HG02763 (cell line): ENCODE results near the gene MLIP.
"Not testable (repeated sequence)": the region's sequence is repeated elsewhere in the genome, so short reads cannot be mapped to it uniquely, and the experiment has no call there.

ENCODE experiments used
- ATAC-seq: cut with Tn5 transposase; IDR thresholded peaks from one replicate; pipeline ENCODE4 v1.9.1; 2021; ENCODE audit warnings: mild to moderate bottlenecking, moderate library complexity; ENCODE audit not compliant: unreplicated experiment

The MLIP gene

DNA sequence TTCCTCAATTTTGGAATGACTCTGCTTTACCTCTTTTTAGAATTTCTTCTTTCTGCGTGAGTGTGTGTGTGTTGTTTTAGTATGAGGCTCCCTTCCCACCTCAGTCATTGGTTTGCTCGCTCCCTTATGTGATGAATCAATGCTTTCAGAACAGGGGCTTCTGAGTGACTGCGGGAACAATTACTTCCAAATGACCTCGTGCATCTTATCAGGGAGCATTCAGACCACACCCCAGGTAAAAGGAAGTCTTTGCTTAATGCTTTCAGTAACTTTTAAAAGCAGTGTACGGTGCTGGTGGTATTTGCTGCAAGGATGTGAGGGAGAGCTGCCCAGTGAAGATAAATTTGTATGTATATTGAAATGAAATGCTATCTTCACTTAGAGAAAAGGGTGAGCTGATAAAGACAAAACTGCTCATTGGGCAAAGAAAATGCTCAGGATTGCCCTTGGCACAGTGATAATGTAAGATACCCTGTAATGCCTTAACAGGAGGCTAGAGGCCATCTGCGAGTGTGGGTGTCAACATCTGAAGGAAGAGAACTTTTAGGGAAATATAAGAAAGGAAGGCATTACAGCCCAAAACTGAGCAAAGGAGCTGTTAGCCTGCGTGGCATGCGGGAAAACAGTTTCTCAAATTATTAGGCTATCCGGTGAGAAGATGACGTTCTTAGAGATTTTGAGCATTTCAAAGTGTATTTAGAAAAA is at the start of gene MLIP:
Gene MLIP (plus strand): TSS at position 103 of the 705 bp plus-strand sequence. CDS start 37 bp downstream, at position 140.
- ATAC-seq, result no peak

DNA sequence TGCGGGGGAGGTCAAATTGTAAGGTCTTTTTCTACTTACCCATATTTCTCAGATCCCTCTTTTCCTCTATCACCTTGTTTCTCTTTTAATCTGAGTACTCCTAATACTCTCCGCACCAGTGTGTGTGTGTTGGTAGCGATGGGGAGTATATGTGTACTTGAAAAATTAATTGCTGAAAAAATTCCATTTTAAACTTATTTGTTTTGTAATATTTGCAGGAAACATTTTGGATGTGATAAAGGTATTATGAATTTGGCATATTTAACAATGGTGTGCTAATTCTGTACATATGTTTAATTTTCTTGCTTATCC is 48.1 kb upstream of the MLIP start:
- no peak for ATAC-seq

GRCh38 chr6:54068694-54069093 is 42.5 kb upstream of the MLIP start:
- ATAC-seq, result no peak

DNA sequence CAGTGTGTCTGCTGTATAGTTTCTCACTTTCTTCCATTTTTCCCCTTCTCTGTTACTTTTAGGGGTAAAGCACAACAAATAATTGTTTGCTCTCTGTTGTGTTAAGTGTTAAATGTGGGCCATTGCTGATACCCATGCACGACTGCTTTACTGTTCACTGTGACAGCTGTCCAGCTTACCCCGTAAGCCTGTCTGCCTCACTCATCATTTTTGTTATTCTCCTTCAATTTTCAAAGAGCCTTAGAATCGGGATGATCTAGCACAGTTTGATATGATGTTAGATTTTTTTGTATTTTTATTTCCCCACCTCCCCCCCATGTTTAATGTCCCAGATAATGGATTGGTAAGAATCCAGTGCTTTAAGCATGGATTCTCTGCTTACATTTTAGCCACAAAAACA is 41.2 kb upstream of the MLIP start:
- ATAC-seq, result no peak

DNA sequence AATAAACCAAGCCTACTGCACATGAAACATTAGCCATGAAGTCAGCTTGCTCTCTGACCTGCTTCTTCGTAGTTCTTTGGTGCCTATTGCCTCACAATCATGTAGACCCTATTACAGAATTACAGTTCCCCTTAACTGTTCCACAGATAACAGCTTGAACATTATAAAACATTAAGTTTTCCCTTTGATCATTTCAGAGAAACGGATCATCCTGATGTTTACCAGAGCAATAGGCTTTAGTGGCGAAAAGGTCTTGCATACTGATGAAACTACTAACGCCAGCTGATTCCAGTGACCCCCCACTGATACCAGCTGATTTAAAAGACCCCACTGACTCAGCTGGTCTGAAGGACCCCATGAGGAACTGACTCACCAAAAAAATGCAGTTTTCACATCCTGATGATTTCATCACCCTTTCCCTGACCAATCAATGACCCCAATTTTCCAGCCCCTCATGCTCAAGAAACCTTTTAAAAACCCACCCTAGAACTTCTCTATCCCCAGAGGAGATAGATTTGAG is 39.4 kb upstream of the MLIP start:
- no peak for ATAC-seq

DNA sequence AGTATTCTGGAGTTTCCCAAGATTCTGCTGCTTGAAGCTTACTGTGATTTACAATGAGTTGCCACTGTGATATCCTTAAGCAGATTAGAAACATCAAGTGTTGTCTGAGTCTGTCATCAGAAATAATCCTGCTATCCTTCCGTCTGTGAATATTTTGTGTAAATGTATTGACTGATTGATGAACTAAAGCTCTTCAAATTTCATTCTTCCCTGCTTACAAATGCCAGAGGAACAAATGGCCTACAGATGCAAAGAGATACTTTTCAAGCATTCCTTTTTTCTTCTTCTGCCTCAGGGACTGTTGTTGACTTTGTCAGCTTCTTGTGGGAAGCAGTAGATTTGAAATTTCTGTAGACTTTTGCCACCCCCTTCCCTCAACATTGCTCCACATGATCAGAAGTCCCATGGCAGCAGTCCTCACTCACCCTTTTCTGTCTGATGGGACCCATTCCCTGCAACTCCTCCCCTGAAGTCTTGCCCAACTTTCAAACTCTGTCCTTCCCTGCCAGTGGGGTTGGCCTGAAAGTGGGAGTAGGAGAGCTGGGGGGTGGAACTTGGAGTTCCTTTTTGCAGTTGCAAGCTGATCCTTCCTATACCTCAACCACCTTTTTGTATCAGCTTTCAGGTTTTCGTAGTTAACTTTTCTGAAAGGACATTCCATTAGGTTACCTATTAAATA is 38.5 kb upstream of the MLIP start:
- no peak for ATAC-seq

- no peak for ATAC-seq
These were observed 37.8 kb upstream of the MLIP start for GRCh38 chr6:54073487-54073886.

DNA sequence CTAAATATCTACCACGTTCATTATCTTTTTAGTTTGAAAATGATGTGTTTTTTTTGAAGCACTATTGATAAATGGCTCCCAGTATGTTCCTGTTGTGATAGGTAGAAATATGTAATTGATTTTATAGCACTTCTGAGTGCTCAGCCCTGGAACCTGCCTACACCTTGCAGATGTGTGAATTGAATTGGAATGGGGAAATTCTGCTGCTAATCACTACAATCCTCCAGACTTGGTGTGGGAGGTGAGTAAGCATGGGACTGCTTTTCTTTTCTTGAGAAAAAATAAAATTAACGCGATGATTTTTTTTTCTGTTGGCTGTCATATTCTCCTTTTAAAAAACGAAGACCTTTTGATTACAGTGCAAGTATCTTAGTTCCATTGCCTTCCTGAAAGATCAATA is 37.1 kb upstream of the MLIP start:
- no peak for ATAC-seq

GRCh38 chr6:54074578-54075195 is 36.6 kb upstream of the MLIP start:
- ATAC-seq, result no peak

- no peak for ATAC-seq
These were observed 35.0 kb upstream of the MLIP start for GRCh38 chr6:54076159-54076789.

DNA sequence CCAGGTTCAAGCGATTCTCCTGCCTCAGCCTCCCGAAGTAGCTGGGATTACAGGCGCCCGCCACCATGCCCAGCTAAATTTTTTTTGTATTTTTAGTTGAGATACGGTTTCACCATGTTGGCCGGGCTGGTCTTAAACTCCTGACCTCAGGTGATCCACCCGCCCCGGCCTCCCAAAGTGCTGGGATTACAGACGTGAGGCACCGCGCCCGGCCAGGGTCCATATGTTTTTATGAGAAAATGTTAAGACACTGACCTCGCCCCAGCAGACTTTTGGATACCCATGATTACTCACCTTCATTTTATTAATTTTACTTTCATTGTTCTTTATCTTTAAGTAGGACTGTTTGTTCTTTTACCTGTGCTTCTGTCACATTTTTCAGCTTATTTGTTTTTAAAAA is 29.7 kb upstream of the MLIP start:
- not testable (repeated sequence) for ATAC-seq

GRCh38 chr6:54083287-54083686 is 28.0 kb upstream of the MLIP start:
- ATAC-seq, result no peak

DNA sequence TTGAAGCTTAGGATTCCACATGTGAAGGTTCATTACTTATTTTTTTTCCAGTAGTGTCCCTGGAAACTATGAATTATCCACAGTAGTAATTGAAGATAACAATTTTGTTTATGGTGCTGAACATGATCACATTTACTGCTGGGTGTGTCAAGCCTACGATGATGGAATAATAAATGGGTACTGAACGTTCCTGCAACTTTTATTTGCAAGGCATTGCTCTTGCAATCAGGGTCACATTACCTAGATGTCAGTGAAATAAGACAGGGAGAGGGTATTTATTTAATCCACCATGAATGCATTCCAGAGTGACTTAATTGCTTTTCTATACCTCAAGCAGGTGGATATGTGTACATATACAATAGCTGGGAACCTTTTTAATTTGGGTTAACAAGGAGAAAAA is 27.0 kb upstream of the MLIP start:
- no peak for ATAC-seq

GRCh38 chr6:54085047-54085446 is 26.2 kb upstream of the MLIP start:
- ATAC-seq, result no peak

GRCh38 chr6:54085541-54085940 is 25.7 kb upstream of the MLIP start:
- ATAC-seq, result no peak

GRCh38 chr6:54086439-54086838 is 24.8 kb upstream of the MLIP start:
- ATAC-seq, result no peak

DNA sequence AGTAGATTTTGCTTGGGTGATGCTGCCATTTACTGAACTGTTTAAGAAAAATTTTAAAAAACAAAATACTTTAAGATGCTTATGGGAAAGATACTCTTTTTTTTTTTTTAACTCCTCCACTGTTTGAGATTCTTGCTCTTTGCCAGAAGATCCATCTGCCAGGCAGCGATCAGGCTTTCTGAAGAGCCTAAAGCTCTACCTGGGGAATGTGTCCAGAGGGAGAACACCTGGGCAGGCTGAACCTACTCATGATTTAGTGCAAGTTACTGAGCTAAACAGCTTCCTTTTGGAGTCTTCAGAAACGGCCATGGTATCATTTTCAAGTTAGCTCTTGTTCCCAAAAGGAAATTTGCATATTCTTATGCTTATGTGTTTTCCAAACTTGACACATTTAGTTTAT is 23.5 kb upstream of the MLIP start:
- ATAC-seq, result no peak

DNA sequence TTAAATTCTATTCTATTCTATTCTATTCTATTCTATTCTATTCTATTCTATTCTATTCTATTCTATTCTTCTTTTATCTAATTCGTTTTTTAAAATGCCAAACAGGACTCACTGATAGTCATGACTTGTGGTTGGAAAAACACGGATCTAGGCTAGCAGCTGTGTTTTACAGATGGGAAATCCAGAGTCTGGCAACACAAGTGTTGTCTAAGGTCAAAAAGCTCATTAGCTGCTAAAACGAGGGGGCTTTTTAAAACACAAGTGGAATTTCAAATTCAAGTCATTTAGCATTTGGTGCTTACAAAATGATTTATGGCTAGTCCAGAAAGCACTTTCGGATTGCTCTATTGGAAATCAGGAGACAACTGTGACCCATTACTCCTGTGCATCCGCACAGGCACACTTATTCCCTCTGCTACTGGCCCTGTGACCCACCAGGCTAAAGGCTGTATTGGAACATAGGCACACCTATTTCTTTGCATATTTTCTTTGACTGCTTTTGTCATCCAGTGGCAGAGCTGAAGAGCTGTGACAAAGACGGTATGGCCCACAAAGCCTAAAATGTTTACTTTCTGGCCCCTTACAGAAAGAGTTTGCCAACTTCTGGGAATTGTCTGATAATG is 17.8 kb upstream of the MLIP start:
- no peak for ATAC-seq

DNA sequence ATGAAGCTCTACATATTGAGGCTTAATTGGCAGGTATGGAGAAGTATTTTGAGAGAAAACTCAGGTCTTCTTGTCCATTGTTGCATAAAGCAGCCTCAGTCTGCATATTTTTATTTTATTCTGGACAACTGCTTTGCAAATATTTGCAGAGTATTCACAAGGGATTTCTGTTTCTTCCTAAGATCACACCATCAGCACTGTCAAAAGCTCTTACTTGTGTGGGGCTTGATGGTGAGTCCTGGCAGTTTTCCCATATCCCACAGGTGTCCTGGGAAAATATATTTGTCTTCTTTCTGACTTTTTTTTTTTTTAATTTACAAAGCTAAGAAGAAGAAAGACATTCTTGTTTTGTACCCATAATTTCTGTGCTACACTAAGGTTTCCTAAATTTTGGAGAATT is 16.9 kb upstream of the MLIP start:
- ATAC-seq, result no peak

DNA sequence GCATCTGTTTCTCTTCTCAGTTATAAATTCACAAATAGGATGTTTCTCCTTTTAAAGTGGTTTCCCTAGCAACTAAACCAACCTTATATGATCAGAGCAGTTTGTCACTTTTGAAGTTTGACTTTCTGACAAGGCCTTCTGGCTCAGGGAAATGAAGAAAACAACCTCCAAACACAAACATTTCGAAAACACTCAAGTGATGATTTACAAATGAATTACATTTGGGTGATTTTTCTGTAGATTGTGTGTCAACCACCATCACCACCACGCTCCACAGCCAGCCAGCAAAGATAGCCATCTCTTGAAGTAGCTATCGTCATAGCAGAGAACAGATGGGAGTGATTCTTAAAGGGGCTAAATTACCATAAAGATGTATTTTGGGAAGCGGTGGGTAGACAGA is 16.5 kb upstream of the MLIP start:
- ATAC-seq, result no peak

DNA sequence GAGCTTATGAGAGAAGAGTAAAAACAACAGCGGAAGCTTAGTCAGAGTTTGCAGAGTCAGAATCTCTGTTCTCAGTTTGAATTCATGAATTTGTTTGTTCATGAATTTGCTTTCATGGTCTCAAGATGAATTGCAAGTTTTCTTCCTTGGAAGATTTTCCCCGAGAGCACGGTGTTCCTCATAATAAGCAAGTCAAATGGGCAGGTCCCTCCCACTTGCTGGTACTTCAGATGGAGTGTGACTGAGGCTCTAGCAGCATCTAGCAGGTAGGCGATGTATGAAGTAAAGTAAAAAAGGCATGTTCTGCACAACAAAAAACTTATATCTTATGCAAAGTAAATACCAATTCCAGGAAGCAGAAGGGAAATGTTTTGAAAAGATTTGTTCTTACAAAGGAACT is 15.5 kb upstream of the MLIP start:
- ATAC-seq, result no peak
